H7 (cell line): ENCODE measurements around the gene PRR33. TPM values are rescaled to one million over a fixed set of nuclear protein-coding genes. Genes with fewer than 3 reads are reported as not detected.
A peak's percentile ranks its signal among the peaks of the same experiment; 100 is the strongest.
"Not testable (repeated sequence)": the region's sequence is repeated elsewhere in the genome, so short reads cannot be mapped to it uniquely, and the experiment has no call there.

ENCODE experiments used
- DNase-seq: peaks from one replicate; pipeline ENCODE4 v3.0.0; 2012
- H3K27me3 ChIP-seq: 2 replicates; pipeline ENCODE4 v1.6.0; 2011; ENCODE audit warnings: mild to moderate bottlenecking, low read length; ENCODE audit not compliant: control insufficient read depth, insufficient read depth
- H3K36me3 ChIP-seq: replicated peaks from 2 replicates; pipeline ENCODE4 v1.5.1; 2011; ENCODE audit warnings: low read length; ENCODE audit not compliant: control insufficient read depth, insufficient read depth
- H3K4me3 ChIP-seq: 2 replicates; pipeline ENCODE4 v1.5.1; 2011; ENCODE audit warnings: low read depth, mild to moderate bottlenecking, control low read depth, low read length, moderate library complexity; ENCODE audit not compliant: insufficient read depth
- total RNA-seq: library from RNA; depleted of rRNA; stranded (reverse); fragments of >200 nt; shearing (Covaris generic); gene quantifications from 2 replicates; pipeline ENCODE4 v1.2.3, GENCODE V29; 2014

The PRR33 gene
- total RNA-seq, 1 experiment from 2014 or later, result not detected

DNA sequence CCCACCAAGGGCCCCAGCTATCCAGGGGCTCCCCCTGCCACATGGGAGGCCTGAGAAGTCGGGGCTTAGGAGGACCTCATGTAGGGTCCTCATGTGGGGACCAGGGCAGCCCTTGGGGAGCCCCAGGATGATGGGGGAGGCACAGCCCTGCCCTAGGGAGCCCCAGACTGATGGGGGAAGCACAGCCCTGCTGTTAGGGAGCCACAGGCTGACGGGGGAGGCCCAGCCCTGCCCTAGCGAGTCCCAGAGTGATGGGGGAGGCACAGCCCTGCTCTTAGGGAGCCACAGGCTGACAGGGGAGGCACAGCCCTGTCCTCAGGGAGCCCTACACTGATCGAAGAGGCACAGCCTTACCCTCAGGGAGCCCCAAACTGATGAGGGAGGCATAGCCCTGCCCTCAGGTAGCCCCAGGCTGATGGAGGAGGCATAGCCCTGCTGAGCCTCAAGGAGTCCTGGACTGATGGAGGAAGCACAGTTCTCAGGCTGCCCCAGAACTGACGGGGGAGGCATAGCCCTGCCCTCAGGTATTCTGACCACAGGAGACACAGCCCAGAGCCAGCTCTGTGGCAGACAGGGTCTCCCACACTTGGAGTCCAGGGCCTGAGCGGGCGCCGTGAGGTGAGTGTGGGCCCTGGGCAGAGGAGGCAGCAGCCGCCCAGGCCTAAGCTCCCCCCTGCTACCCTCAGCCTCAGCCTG is 10.8 kb downstream of the PRR33 start:
- no peaks in the 10 kb centered on the region for H3K27me3 ChIP-seq
- no peaks in the 10 kb centered on the region for H3K36me3 ChIP-seq
- H3K4me3 ChIP-seq, result no peak overlapping the region
- peak; percentile 54 for DNase-seq

DNA sequence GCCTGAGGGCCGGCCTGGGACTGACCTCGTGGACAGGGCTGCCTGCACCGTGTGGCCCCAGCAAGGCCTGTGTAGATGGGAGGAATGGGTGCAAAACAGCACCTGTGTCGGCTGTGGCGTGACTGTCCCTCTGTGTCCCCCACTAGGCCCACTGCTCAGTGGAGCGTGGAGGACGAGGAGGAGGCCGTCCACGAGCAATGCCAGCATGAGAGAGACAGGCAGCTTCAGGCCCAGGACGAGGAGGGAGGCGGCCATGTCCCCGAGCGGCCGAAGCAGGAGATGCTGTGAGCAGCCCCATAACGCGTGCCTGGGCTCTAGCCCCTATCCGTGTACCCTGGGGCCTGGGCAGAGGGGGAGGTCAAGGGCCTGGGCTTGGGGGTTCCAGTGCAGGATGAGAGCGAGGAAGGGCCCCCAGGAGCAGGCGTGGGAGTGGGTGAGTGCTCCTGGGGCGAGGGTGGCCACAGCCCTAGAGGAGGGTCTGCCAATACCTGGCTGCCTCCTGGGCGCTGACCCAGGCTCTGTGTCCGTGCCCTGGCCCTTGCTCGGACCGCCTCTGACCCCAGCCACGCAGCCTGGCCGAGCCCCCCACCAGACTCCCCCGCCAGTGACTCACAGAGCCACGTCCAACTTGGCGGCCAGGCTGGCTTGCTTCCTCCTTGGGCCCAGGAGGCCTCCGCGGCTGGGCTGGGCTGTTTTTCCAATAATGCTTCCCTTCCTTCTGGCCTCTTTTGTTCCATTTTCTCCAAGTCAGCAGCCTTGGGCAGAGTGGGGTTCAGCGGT is 11.6 kb downstream of the PRR33 start:
- peak; percentile 53 for DNase-seq

GRCh38 chr11:1879342-1879940 is 12.3 kb downstream of the PRR33 start:
- Histone ChIP-seq H3K36me3 (no peaks in the 10 kb centered on the region), H3K4me3 (no peak overlapping the region), H3K27me3 (no peaks in the 10 kb centered on the region)
- peak; percentile 52 for DNase-seq

More for the DNA sequence above, 11.6 kb downstream of the PRR33 start:
- Histone ChIP-seq H3K36me3 (no peaks in the 10 kb centered on the region), H3K4me3 (no peak overlapping the region), H3K27me3 (no peaks in the 10 kb centered on the region)

- peak; percentile 67 for DNase-seq
- H3K27me3 ChIP-seq, result no peaks in the 10 kb centered on the region
- H3K36me3 ChIP-seq, result no peaks in the 10 kb centered on the region
- no peak overlapping the region for H3K4me3 ChIP-seq
Observed at GRCh38 chr11:1878137-1879031, 13.3 kb downstream of the PRR33 start.

DNA sequence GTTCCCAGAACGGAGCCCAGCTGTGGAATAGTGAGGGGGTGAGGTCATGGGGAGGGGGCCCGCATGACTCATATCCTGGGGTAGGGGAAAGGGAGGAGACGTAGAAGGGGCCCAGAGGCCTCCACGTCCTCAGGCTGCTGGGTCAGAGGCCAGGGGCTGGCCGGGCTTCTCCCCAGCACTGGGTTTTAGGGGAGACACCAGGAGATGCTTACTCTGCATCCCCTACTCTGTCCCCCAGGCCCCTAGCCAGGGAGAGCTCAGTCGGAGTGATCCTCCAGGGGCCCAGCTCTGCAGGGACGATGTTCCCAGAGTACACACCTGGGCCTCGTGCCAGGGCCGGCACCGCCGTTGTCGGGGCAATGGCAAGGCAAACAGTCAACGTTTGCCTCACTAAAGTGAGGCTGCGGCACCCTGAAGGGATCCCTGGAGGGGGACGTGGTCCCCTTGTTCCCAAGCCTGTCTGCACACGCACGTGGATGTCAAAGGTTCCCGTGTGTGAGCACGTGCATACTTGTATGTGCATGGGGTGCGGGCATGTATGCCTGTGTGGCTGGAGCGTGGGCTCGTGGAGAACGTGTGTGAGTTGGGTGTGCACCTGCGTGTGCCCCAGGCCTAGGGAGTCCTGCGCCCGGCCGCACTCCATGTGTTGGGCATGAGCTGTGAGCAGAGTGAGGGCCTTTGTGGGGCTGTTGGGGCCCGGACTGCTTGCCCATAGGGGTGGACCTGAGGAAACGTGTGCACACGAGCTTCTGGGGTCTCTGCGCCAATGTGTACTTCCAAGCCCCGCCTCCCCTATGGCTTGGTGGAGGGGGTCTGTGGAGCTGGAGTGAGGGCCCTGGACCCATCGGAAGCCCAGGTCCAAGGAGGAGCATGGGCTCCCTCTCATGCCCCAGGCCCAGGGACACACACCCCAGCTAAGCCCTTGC is 14.2 kb downstream of the PRR33 start:
- Histone ChIP-seq H3K4me3 (no peak overlapping the region), H3K36me3 (no peaks in the 10 kb centered on the region), H3K27me3 (no peaks in the 10 kb centered on the region)
- peak; percentile 34 for DNase-seq

- Histone ChIP-seq H3K36me3 (no peaks in the 10 kb centered on the region), H3K4me3 (no peak overlapping the region), H3K27me3 (no peaks in the 10 kb centered on the region)
- peak; percentile 95 for DNase-seq
Observed at GRCh38 chr11:1876361-1877063, 15.2 kb downstream of the PRR33 start.

- DNase-seq, H3K27me3 ChIP-seq, H3K36me3 ChIP-seq, H3K4me3 ChIP-seq: not testable (repeated sequence)
Observed at GRCh38 chr11:1875851-1876301, 15.8 kb downstream of the PRR33 start.

DNA sequence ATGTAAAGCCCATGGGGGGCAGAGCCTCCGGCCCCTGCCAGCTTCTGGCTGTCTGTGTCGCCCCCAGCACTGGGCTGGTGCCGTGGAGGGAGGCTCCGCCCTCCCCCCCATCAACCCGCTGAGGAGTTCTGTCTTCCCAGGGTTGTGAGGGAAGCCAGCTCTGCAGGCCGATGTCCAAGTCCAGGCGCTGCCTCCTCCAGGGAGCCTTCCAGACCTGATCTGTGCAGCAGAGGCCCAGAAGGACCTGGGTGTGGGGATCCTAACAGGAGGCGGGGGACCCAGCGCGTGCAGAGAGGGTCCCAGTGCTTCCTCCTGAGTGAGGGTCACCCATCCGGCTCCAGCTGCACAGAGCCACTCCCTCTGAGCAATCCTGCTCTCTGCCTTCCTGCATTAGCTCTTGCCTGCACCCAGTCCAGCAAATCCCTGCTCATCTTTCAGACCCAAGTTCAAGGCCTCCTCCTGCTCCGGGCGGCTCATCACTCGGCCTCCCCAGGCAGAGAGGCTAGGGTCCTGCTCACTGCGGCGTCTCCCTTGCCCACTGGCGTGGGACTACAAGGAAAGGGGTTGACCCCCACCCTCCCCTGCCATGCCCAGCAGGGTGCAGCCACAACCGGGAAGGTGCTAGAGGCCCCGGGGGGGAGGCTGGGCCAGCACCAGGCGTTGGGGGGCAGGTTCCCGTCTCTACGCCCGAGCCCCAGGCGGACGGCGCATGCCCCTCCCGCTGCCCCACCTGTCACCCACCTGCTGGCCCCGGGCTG is 16.4 kb downstream of the PRR33 start:
- Histone ChIP-seq H3K4me3 (no peak overlapping the region), H3K27me3 (no peaks in the 10 kb centered on the region), H3K36me3 (no peaks in the 10 kb centered on the region)
- DNase-seq, result peak; percentile 64

GRCh38 chr11:1874441-1875092 is 17.1 kb downstream of the PRR33 start:
- DNase-seq, H3K36me3 ChIP-seq, H3K27me3 ChIP-seq, H3K4me3 ChIP-seq: not testable (repeated sequence)

GRCh38 chr11:1873813-1874150 is 17.9 kb downstream of the PRR33 start:
- H3K4me3 ChIP-seq, H3K27me3 ChIP-seq, H3K36me3 ChIP-seq, DNase-seq: not testable (repeated sequence)

- DNase-seq, result no peak
- Histone ChIP-seq H3K4me3 (no peak overlapping the region), H3K27me3 (no peaks in the 10 kb centered on the region), H3K36me3 (no peaks in the 10 kb centered on the region)
Observed at GRCh38 chr11:1873048-1873812, 18.5 kb downstream of the PRR33 start.
